Dermis microvascular lymphatic vessel endothelial cell (primary cell): Measurements from ENCODE around the gene LRPPRC. TPM values are rescaled to one million over a fixed set of nuclear protein-coding genes. Genes with fewer than 3 reads are reported as not detected.
"Not testable (repeated sequence)": the region's sequence is repeated elsewhere in the genome, so short reads cannot be mapped to it uniquely, and the experiment has no call there.

Experiments used
- DNase-seq, 2 donors: peaks; one replicate each; pipeline versions ENCODE4 v3.0.0 to v3.0.0-alpha.2; 2010; ENCODE audit warnings: low read depth in 2 of 2
- total RNA-seq: library from RNA; depleted of rRNA; stranded (reverse); fragments of >200 nt; gene quantifications from 2 replicates; pipeline ENCODE4 v1.2.1, GENCODE V29; 2014

Gene LRPPRC
- total RNA-seq: 47.2 and 61.1 TPM in 2 replicates

- peak; percentile 92 to 97 for DNase-seq
Measured at GRCh38 chr2:43995733-43996533, at the start of gene LRPPRC. LRPPRC (minus strand) TSS chr2:43995989; CDS start chr2:43995947, 42 bp downstream.

GRCh38 chr2:44045061-44045460, 49.3 kb upstream of the LRPPRC start:
- DNase-seq: no peak

- DNase-seq: peak; percentile 42 to 79
Measured at GRCh38 chr2:44044281-44044720, 48.5 kb upstream of the LRPPRC start.

GRCh38 chr2:44040365-44040764, 44.6 kb upstream of the LRPPRC start:
- no peak for DNase-seq

GRCh38 chr2:44038277-44038676, 42.5 kb upstream of the LRPPRC start:
- no peak for DNase-seq

- no peak for DNase-seq
Measured at GRCh38 chr2:44037221-44037620, 41.4 kb upstream of the LRPPRC start.

- no peak for DNase-seq
Measured at GRCh38 chr2:44033947-44034346, 38.2 kb upstream of the LRPPRC start.

- DNase-seq: not testable (repeated sequence)
Measured at GRCh38 chr2:44027076-44027475, 31.3 kb upstream of the LRPPRC start.

GRCh38 chr2:44016282-44016681, 20.5 kb upstream of the LRPPRC start:
- DNase-seq: peak; percentile 30 to 58

GRCh38 chr2:44015239-44015638, 19.4 kb upstream of the LRPPRC start:
- DNase-seq: no peak

- DNase-seq: not testable (repeated sequence)
Measured at GRCh38 chr2:44013205-44013604, 17.4 kb upstream of the LRPPRC start.

GRCh38 chr2:44010266-44010665, 14.5 kb upstream of the LRPPRC start:
- no peak for DNase-seq

GRCh38 chr2:44009136-44009735, 13.4 kb upstream of the LRPPRC start:
- DNase-seq: no peak

GRCh38 chr2:44005846-44006245, 10.1 kb upstream of the LRPPRC start:
- DNase-seq: no peak

GRCh38 chr2:44004735-44005602, 9.2 kb upstream of the LRPPRC start:
- peak in 1 of 2 donors; percentile 2 for DNase-seq

- no peak for DNase-seq
Measured at GRCh38 chr2:44001716-44002115, 5.9 kb upstream of the LRPPRC start.

- no peak for DNase-seq
Measured at GRCh38 chr2:43998263-43998662, 2.5 kb upstream of the LRPPRC start.

GRCh38 chr2:43993437-43993836, 2.4 kb downstream of the LRPPRC start:
- DNase-seq: no peak

- no peak for DNase-seq
Measured at GRCh38 chr2:43989545-43989944, 6.2 kb downstream of the LRPPRC start.

GRCh38 chr2:43986600-43986999, 9.2 kb downstream of the LRPPRC start:
- DNase-seq: no peak

- no peak for DNase-seq
Measured at GRCh38 chr2:43985359-43985758, 10.4 kb downstream of the LRPPRC start.

GRCh38 chr2:43984533-43984932, 11.3 kb downstream of the LRPPRC start:
- no peak for DNase-seq
